Measurements from ENCODE around the gene ADAMTSL1. TPM values are rescaled to one million over a fixed set of nuclear protein-coding genes. Genes with fewer than 3 reads are reported as not detected.

The ADAMTSL1 gene
- polyA plus RNA-seq, 1 donor from 2014 or later, result 1.1 TPM

- H3K79me2 ChIP-seq (replicated peaks; ENCODE audit: insufficient read depth, low read length), result no peaks in the 10 kb centered on the region
Observed at GRCh38 chr9:18596920-18597319, 123.0 kb downstream of the ADAMTSL1 start.

GRCh38 chr9:18598969-18599368, 125.0 kb downstream of the ADAMTSL1 start:
- Histone ChIP-seq H3K9ac (ENCODE audit: low read length) (no peak overlapping the region), H3K79me2 (replicated peaks; ENCODE audit: insufficient read depth, low read length) (no peaks in the 10 kb centered on the region)
- TF ChIP-seq MXI1 (conservative IDR thresholded peaks at IDR 0.05; ENCODE audit: poor library complexity, severe bottlenecking), result no peak
- no peak for TF ChIP-seq RAD21 (conservative IDR thresholded peaks at IDR 0.05)
- no peak for TF ChIP-seq POLR2AphosphoS5 (IDR thresholded peaks at IDR 0.05)
- no peak for TF ChIP-seq SMC3 (conservative IDR thresholded peaks at IDR 0.05; ENCODE audit: poor library complexity)
- TF ChIP-seq EZH2 (IDR thresholded peaks at IDR 0.05; ENCODE audit: borderline replicate concordance, insufficient read depth, low read length, poor library complexity, severe bottlenecking), result no peak
- TF ChIP-seq CTCF (IDR thresholded peaks at IDR 0.05; ENCODE audit: poor library complexity, severe bottlenecking), result no peak
- TF ChIP-seq TAF1 (IDR thresholded peaks at IDR 0.05; ENCODE audit: low read depth), result no peak

More at GRCh38 chr9:18596920-18597319, 123.0 kb downstream of the ADAMTSL1 start:
- no peaks in the 10 kb centered on the region for H3K9me2 ChIP-seq (ENCODE audit: insufficient read depth, low read length)
- H4K20me1 ChIP-seq (ENCODE audit: insufficient read depth), result no peaks in the 10 kb centered on the region
- H3K4me3 ChIP-seq (ENCODE audit: low read length), result no peak overlapping the region
- H2AFZ ChIP-seq (ENCODE audit: low read depth, low read length), result no peak overlapping the region
- no peaks in the 10 kb centered on the region for H3K36me3 ChIP-seq (ENCODE audit: insufficient read depth, low read length)
- no peaks in the 10 kb centered on the region for H3F3A ChIP-seq (ENCODE audit: insufficient read depth, low read length, poor library complexity, severe bottlenecking)
- TF ChIP-seq EP300 (conservative IDR thresholded peaks at IDR 0.05; ENCODE audit: poor library complexity, severe bottlenecking) (no peak), EZH2 (IDR thresholded peaks at IDR 0.05; ENCODE audit: borderline replicate concordance, insufficient read depth, low read length, poor library complexity, severe bottlenecking) (no peak), POLR2AphosphoS5 (IDR thresholded peaks at IDR 0.05) (no peak), REST (IDR thresholded peaks at IDR 0.05; ENCODE audit: borderline replicate concordance) (no peak), RAD21 (conservative IDR thresholded peaks at IDR 0.05) (no peak), SMC3 (conservative IDR thresholded peaks at IDR 0.05; ENCODE audit: poor library complexity) (no peak), CTCF (IDR thresholded peaks at IDR 0.05; ENCODE audit: poor library complexity, severe bottlenecking) (no peak), TAF1 (IDR thresholded peaks at IDR 0.05; ENCODE audit: low read depth) (no peak), MXI1 (conservative IDR thresholded peaks at IDR 0.05; ENCODE audit: poor library complexity, severe bottlenecking) (no peak)
- no peak overlapping the region for H3K9ac ChIP-seq (ENCODE audit: low read length)
- no peak overlapping the region for H3K4me2 ChIP-seq (ENCODE audit: low read length)
- H3K27me3 ChIP-seq (ENCODE audit: insufficient read depth, low read depth, low read length), result no peaks in the 10 kb centered on the region
- no peaks in the 10 kb centered on the region for H3K9me3 ChIP-seq (ENCODE audit: low read length)
- H3K27ac ChIP-seq (ENCODE audit: low read length), result no peak overlapping the region

More at GRCh38 chr9:18598969-18599368, 125.0 kb downstream of the ADAMTSL1 start:
- H3K27ac ChIP-seq (ENCODE audit: low read length), result no peak overlapping the region
- H2AFZ ChIP-seq (ENCODE audit: low read depth, low read length), result no peak overlapping the region
- no peak overlapping the region for H3K4me2 ChIP-seq (ENCODE audit: low read length)
- H3K4me3 ChIP-seq (ENCODE audit: low read length), result no peak overlapping the region
- H3K9me2 ChIP-seq (ENCODE audit: insufficient read depth, low read length), result no peaks in the 10 kb centered on the region
- H3K36me3 ChIP-seq (ENCODE audit: insufficient read depth, low read length), result no peaks in the 10 kb centered on the region
- no peaks in the 10 kb centered on the region for H3K9me3 ChIP-seq (ENCODE audit: low read length)
- H3K27me3 ChIP-seq (ENCODE audit: insufficient read depth, low read depth, low read length), result no peaks in the 10 kb centered on the region
- H3F3A ChIP-seq (ENCODE audit: insufficient read depth, low read length, poor library complexity, severe bottlenecking), result no peaks in the 10 kb centered on the region
- H4K20me1 ChIP-seq (ENCODE audit: insufficient read depth), result no peaks in the 10 kb centered on the region

Measured in neural cell (in vitro differentiated cells).